ENCODE results near the gene ATG9B. TPM values are rescaled to one million over a fixed set of nuclear protein-coding genes. Genes with fewer than 3 reads are reported as not detected.

ATG9B gene
- total and polyA plus RNA-seq, 2 of the 13 experiments (the other 11 are each of a cell fraction or from before 2014, with no cell fraction given) = 0.24 TPM; not detected in 1

- no TSS peak for BruUV-seq (replicated peaks)
- peak overlapping the region; percentile 52 for H3K9ac ChIP-seq (ENCODE audit: insufficient read depth, low read depth, low read length)
- H2AFZ ChIP-seq (ENCODE audit: low read length) = peak overlapping the region; percentile 66
- TF ChIP-seq POLR2A (IDR thresholded peaks at IDR 0.05; ENCODE audit: insufficient read depth in 1 of 2, low read depth in 2 of 2, low read length in 2 of 2) (no peak), NFAT5 (CRISPR knock-in tag; IDR thresholded peaks at IDR 0.05) (0 out of 2 replicates have a peak, but pooled peaks have one; percentile 39), TFAP4 (IDR thresholded peaks at IDR 0.05; ENCODE audit: borderline replicate concordance, low read depth) (no peak), GLI4 (CRISPR knock-in tag; IDR thresholded peaks at IDR 0.05; ENCODE audit: borderline replicate concordance) (no peak), ZNF749 (CRISPR knock-in tag; IDR thresholded peaks at IDR 0.05; ENCODE audit: borderline replicate concordance) (no peak), ZC3H4 (CRISPR knock-in tag; IDR thresholded peaks at IDR 0.05; ENCODE audit: borderline replicate concordance) (no peak), MAX (IDR thresholded peaks at IDR 0.05) (peak; percentile 26; the same call in 1 of the 2 replicates), SSRP1 (CRISPR knock-in tag; IDR thresholded peaks at IDR 0.05) (no peak), ZNF841 (CRISPR knock-in tag; IDR thresholded peaks at IDR 0.05; ENCODE audit: borderline replicate concordance) (no peak), TFE3 (CRISPR knock-in tag; IDR thresholded peaks at IDR 0.05) (peak; percentile 15; the same call in 1 of the 2 replicates), IRF2 (CRISPR knock-in tag; IDR thresholded peaks at IDR 0.05) (no peak), STAT5B (CRISPR knock-in tag; IDR thresholded peaks at IDR 0.05) (no peak), ZFP36 (IDR thresholded peaks at IDR 0.05; ENCODE audit: borderline replicate concordance, low read depth, low read length, partially characterized antibody) (no peak), MTF1 (CRISPR knock-in tag; IDR thresholded peaks at IDR 0.05) (no peak), TIGD3 (CRISPR knock-in tag; IDR thresholded peaks at IDR 0.05; ENCODE audit: borderline replicate concordance) (no peak)
Observed at GRCh38 chr7:151012031-151012692, 12.1 kb downstream of the ATG9B start.

More at GRCh38 chr7:151012031-151012692, 12.1 kb downstream of the ATG9B start:
- CTCF ChIA-PET (ENCODE audit: low intra/inter-chr PET ratio, low total read pairs) = interaction anchor here (1.1 kb wide), 1 partner anchor 112 kb away, joined by 3 read pairs; no protein-coding TSS in a partner anchor
- WGBS (ENCODE audit: low lambda C conversion rate) = 11% methylated on average over 4 of the region's 6 CpGs
- H3K27ac ChIP-seq (ENCODE audit: extremely low read length, insufficient read depth, low read length) = peak overlapping the region; percentile 60
- H3K9me3 ChIP-seq (ENCODE audit: low read length) = no peaks in the 10 kb centered on the region
- no peaks in the 10 kb centered on the region for H3K79me2 ChIP-seq (ENCODE audit: insufficient read depth, low read length)
- H3K27me3 ChIP-seq (ENCODE audit: control insufficient read depth in 1 of 2, insufficient read depth in 2 of 2, low read length in 2 of 2) = peaks cover 0 to 2% of the 10 kb centered on the region in 2 experiments; a peak in 2 of 5 replicates
- FAIRE-seq (peak; percentile 83), ATAC-seq (peak; percentile 40), DNase-seq (ENCODE audit: low spot score) (peak; percentile 70)
- peak overlapping the region; percentile 85 for H3K4me2 ChIP-seq (ENCODE audit: low read depth, low read length)
- in situ Hi-C loops (cut with HindIII; ENCODE audit: extremely low pct_ligation_motif_present, low pct_unique_long_range_greater_than_20kb) = no loop called here
- peaks cover 69% of the 10 kb centered on the region for H3K4me1 ChIP-seq (ENCODE audit: insufficient read depth, low read length)
- intact Hi-C loops (cut with micrococcal nuclease; ENCODE audit: unreplicated experiment) = no loop called here
- POLR2A ChIA-PET = interaction anchor here (0.8 to 5.2 kb wide), 5 partner anchors 16 to 215 kb away, joined by 3 to 31 read pairs (median 5); partner anchors contain the start of genes ABCB8, ABCF2, AGAP3 and FASTK
- H4K20me1 ChIP-seq (ENCODE audit: insufficient read depth, low read length) = no peaks in the 10 kb centered on the region
- peak overlapping the region; percentile 37 to 62 (median 39) for H3K4me3 ChIP-seq (replicated peaks in 1 of 3; ENCODE audit: insufficient read depth in 1 of 3, low read depth in 2 of 3, low read length in 3 of 3)
- no peaks in the 10 kb centered on the region; a peak in 1 of 5 replicates for H3K36me3 ChIP-seq (replicated peaks in 1 of 2; ENCODE audit: control insufficient read depth in 1 of 2, insufficient read depth in 2 of 2, low read length in 2 of 2)
